ENCODE measurements around the gene FADS3. TPM values are rescaled to one million over a fixed set of nuclear protein-coding genes. Genes with fewer than 3 reads are reported as not detected.

The FADS3 gene
- total and polyA plus RNA-seq, 9 of the 15 experiments (the other 6 are each of a cell fraction or from before 2014, with no cell fraction given): 0.97 to 148 (median 92.7) TPM

GRCh38 chr11:61834278-61835048, 56.9 kb downstream of the FADS3 start (continued):
- TF ChIP-seq RAD21 (CRISPR knock-in tag; conservative IDR thresholded peaks at IDR 0.05 in 1 of 2, IDR thresholded peaks at IDR 0.05 in 1 of 2) (peak in 1 of 2 experiments; percentile 18; a peak in 2 of 4 replicates), SRF (CRISPR knock-in tag; IDR thresholded peaks at IDR 0.05) (peak in 1 of 2 experiments; percentile 86; a peak in 2 of 4 replicates), PHF8 (IDR thresholded peaks at IDR 0.05; ENCODE audit: borderline replicate concordance, low read length) (peak; percentile 35; the same call in 1 of the 2 replicates), PHB (CRISPR knock-in tag; IDR thresholded peaks at IDR 0.05) (0 out of 2 replicates have a peak, but pooled peaks have one; percentile 49), BRF1 (IDR thresholded peaks at IDR 0.05; ENCODE audit: borderline replicate concordance, extremely low read depth, insufficient read length) (no peak), TRIM24 (IDR thresholded peaks at IDR 0.05) (no peak; a peak in 1 of 4 replicates), SAP30 (IDR thresholded peaks at IDR 0.05; ENCODE audit: borderline replicate concordance, insufficient read depth, low read depth, low read length, poor library complexity, severe bottlenecking) (no peak), KDM4B (IDR thresholded peaks at IDR 0.05; ENCODE audit: borderline replicate concordance in 2 of 2, low read depth in 1 of 2) (no peak), LARP7 (IDR thresholded peaks at IDR 0.05) (no peak), KLF16 (IDR thresholded peaks at IDR 0.05) (peak; percentile 51; the same call in 1 of the 2 replicates), ZNF197 (CRISPR knock-in tag; IDR thresholded peaks at IDR 0.05; ENCODE audit: low read depth) (peak; percentile 47), L3MBTL2 (IDR thresholded peaks at IDR 0.05) (peak; percentile 70; the same call in 1 of the 2 replicates), FUS (optimal IDR thresholded peaks at IDR 0.05; ENCODE audit: low read depth, low read length) (no peak), ZNF140 (CRISPR knock-in tag; IDR thresholded peaks at IDR 0.05) (no peak), ASH1L (IDR thresholded peaks at IDR 0.05; ENCODE audit: borderline replicate concordance, low read depth, partially characterized antibody) (peak; percentile 43), ZNF316 (IDR thresholded peaks at IDR 0.05) (no peak), ZNF12 (CRISPR knock-in tag; IDR thresholded peaks at IDR 0.05) (no peak), NUFIP1 (IDR thresholded peaks at IDR 0.05; ENCODE audit: partially characterized antibody) (no peak)
- TF ChIP-seq, protein P1, sequence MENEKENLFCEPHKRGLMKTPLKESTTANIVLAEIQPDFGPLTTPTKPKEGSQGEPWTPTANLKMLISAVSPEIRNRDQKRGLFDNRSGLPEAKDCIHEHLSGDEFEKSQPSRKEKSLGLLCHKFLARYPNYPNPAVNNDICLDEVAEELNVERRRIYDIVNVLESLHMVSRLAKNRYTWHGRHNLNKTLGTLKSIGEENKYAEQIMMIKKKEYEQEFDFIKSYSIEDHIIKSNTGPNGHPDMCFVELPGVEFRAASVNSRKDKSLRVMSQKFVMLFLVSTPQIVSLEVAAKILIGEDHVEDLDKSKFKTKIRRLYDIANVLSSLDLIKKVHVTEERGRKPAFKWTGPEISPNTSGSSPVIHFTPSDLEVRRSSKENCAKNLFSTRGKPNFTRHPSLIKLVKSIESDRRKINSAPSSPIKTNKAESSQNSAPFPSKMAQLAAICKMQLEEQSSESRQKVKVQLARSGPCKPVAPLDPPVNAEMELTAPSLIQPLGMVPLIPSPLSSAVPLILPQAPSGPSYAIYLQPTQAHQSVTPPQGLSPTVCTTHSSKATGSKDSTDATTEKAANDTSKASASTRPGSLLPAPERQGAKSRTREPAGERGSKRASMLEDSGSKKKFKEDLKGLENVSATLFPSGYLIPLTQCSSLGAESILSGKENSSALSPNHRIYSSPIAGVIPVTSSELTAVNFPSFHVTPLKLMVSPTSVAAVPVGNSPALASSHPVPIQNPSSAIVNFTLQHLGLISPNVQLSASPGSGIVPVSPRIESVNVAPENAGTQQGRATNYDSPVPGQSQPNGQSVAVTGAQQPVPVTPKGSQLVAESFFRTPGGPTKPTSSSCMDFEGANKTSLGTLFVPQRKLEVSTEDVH (IDR thresholded peaks at IDR 0.05; ENCODE audit: low read depth, partially characterized antibody): no peak
- TF ChIP-seq, protein P2, sequence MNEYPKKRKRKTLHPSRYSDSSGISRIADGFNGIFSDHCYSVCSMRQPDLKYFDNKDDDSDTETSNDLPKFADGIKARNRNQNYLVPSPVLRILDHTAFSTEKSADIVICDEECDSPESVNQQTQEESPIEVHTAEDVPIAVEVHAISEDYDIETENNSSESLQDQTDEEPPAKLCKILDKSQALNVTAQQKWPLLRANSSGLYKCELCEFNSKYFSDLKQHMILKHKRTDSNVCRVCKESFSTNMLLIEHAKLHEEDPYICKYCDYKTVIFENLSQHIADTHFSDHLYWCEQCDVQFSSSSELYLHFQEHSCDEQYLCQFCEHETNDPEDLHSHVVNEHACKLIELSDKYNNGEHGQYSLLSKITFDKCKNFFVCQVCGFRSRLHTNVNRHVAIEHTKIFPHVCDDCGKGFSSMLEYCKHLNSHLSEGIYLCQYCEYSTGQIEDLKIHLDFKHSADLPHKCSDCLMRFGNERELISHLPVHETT (CRISPR knock-in tag; conservative IDR thresholded peaks at IDR 0.05 in 1 of 2, IDR thresholded peaks at IDR 0.05 in 1 of 2): peak in 1 of 2 experiments; percentile 85; a peak in 2 of 4 replicates
- TF ChIP-seq, protein P3, sequence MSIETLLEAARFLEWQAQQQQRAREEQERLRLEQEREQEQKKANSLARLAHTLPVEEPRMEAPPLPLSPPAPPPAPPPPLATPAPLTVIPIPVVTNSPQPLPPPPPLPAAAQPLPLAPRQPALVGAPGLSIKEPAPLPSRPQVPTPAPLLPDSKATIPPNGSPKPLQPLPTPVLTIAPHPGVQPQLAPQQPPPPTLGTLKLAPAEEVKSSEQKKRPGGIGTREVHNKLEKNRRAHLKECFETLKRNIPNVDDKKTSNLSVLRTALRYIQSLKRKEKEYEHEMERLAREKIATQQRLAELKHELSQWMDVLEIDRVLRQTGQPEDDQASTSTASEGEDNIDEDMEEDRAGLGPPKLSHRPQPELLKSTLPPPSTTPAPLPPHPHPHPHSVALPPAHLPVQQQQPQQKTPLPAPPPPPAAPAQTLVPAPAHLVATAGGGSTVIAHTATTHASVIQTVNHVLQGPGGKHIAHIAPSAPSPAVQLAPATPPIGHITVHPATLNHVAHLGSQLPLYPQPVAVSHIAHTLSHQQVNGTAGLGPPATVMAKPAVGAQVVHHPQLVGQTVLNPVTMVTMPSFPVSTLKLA (conservative IDR thresholded peaks at IDR 0.05): 0 out of 4 replicates have a peak, but pooled peaks of 1 of the 2 experiments have one; percentile 3

Data from K562 (cell line).